Measurements from ENCODE around the gene PRR29. TPM values are rescaled to one million over a fixed set of nuclear protein-coding genes. Genes with fewer than 3 reads are reported as not detected.

The PRR29 gene
- total and polyA plus RNA-seq, 2 donors (not counting 3 experiments of a cell fraction or from before 2014, with no cell fraction given): 0.39 to 1.2 TPM

- H3K27ac ChIP-seq (ENCODE audit: insufficient read depth, low read depth, low read length): no peak overlapping the region
- peak overlapping the region in 2 of 3 experiments; percentile 12 to 37 for H3K4me3 ChIP-seq (replicated peaks in 1 of 3; ENCODE audit: insufficient read depth in 1 of 3, low read depth in 1 of 3, low read length in 3 of 3)
- H3K9me3 ChIP-seq (replicated peaks; ENCODE audit: control insufficient read depth, insufficient read depth, low read length): no peaks in the 10 kb centered on the region
- POLR2A ChIA-PET: interaction anchor here (0.7 to 1.1 kb wide), 4 partner anchors 22 to 146 kb away, joined by 3 to 5 read pairs (median 4); no protein-coding TSS in a partner anchor
- H4K20me1 ChIP-seq (replicated peaks; ENCODE audit: control insufficient read depth, extremely low read depth, insufficient read depth, low read length): no peaks in the 10 kb centered on the region
- dilution Hi-C loops (cut with MboI; ENCODE audit: extremely low pct_ligation_motif_present, low sequenced_read_pairs): no loop called here
- TF ChIP-seq GATA2 (IDR thresholded peaks at IDR 0.05; ENCODE audit: insufficient read depth, insufficient read length, low read depth, low read length): no peak
- TF ChIP-seq MYC (IDR thresholded peaks at IDR 0.05; ENCODE audit: low read depth, low read length): no peak
- TF ChIP-seq POLR2A (IDR thresholded peaks at IDR 0.05; ENCODE audit: low read depth, low read length): no peak
- peak; percentile 42 for TF ChIP-seq POLR2AphosphoS5 (IDR thresholded peaks at IDR 0.05; ENCODE audit: insufficient read depth, low read depth, low read length)
- peaks cover 15% of the 10 kb centered on the region in 2 experiments for H3K36me3 ChIP-seq (ENCODE audit: control insufficient read depth in 2 of 2, extremely low read depth in 1 of 2, insufficient read depth in 2 of 2, low read length in 2 of 2)
- peaks cover 13% of the 10 kb centered on the region for H3K79me2 ChIP-seq (ENCODE audit: control insufficient read depth, insufficient read depth, low read length)
- no TSS peak for BruUV-seq (replicated peaks)
- CTCF ChIA-PET: interaction anchor here (0.8 to 6.6 kb wide), 9 partner anchors 9 to 283 kb away, joined by 4 to 113 read pairs (median 17); partner anchors contain the start of genes GH1 and ICAM2
- DNase-seq (ENCODE audit: low read depth, low spot score) (no peak), FAIRE-seq (no peak)
- H2AFZ ChIP-seq (ENCODE audit: low read depth, low read length): no peak overlapping the region
- H3K4me1 ChIP-seq (ENCODE audit: control insufficient read depth, extremely low read depth, insufficient read depth, low read length): peaks cover 50% of the 10 kb centered on the region
- H3K4me2 ChIP-seq (ENCODE audit: insufficient read depth, low read length): no peak overlapping the region
- intact Hi-C loops (cut with micrococcal nuclease): loop anchor here (1.0 kb wide), 1 partner anchor 26 kb away; no protein-coding TSS in a partner anchor
- H3K27me3 ChIP-seq (ENCODE audit: control insufficient read depth in 2 of 2, insufficient read depth in 2 of 2, low read length in 2 of 2): no peaks in the 10 kb centered on the region
- no peak overlapping the region for H3K9ac ChIP-seq (replicated peaks; ENCODE audit: extremely low read depth, insufficient read depth, low read length)
- no peaks in the 10 kb centered on the region for H3K9me1 ChIP-seq (replicated peaks; ENCODE audit: control insufficient read depth, extremely low read depth, insufficient read depth, low read length)
Measured at GRCh38 chr17:63998721-63999679, 849 bp downstream of the PRR29 start.
